K562 (cell line): ENCODE measurements around the gene EXOG. TPM values are rescaled to one million over a fixed set of nuclear protein-coding genes. Genes with fewer than 3 reads are reported as not detected.

Source experiments
- ATAC-seq: fragments of 200-7000 bp; cut with Tn5 transposase; 3 replicates; pipeline ENCODE4 v1.9.1; 2020; ENCODE audit warnings: moderate library complexity
- BruUV-seq: library from RNA; stranded (reverse); fragments of 400-500 nt; replicated peaks from 2 replicates; lab custom pipeline; 2021; lab: Mats Ljungman, UMichigan
- CTCF ChIA-PET: fragments of 300-600 bp; formaldehyde crosslinking; extraction: SDS; loops from one replicate; lab custom pipeline; 2021; ENCODE audit warnings: low intra/inter-chr PET ratio; lab: Yijun Ruan, JAX
- POLR2A ChIA-PET: fragments of 300-600, 350-650 bp; sonication (Branson Sonifier 250); formaldehyde crosslinking; extraction: SDS; loops from one replicate; lab custom pipeline; 2021; ENCODE audit warnings: antibody characterized with exemption, inconsistent platforms; lab: Yijun Ruan, JAX
- DNase-seq, 4 experiments: peaks; one replicate each; pipeline versions ENCODE4 v3.0.0 to v3.0.0-alpha.2; 2011 to 2018; ENCODE audit warnings: low spot score in 3 of 4, mixed read lengths in 3 of 4; ENCODE audit errors: extremely low read depth in 1 of 4
- FAIRE-seq: peaks from 2 replicates; lab custom pipeline; 2011; peaks lifted over from hg19 to GRCh38; lab: Jason Lieb, UNC
- H2AFZ ChIP-seq: 2 replicates; pipeline ENCODE4 v1.6.0; 2011; ENCODE audit warnings: low read depth, low read length, control low read depth, inconsistent platforms
- H3K27ac ChIP-seq: fragments of 200-600 bp; 3 replicates; pipeline ENCODE4 v1.8.0; 2011; ENCODE audit warnings: low read depth, mild to moderate bottlenecking, control low read depth, inconsistent platforms, low read length, moderate library complexity, mixed read lengths; ENCODE audit errors: extremely low read depth
- H3K27me3 ChIP-seq, 2 experiments: fragments of 300-600 bp in 1 of 2; 2 replicates in 1 of 2; 3 replicates in 1 of 2; pipeline versions ENCODE4 v1.6.0 to v1.8.0; 2011; ENCODE audit warnings: inconsistent platforms in 2 of 2, low read length in 2 of 2, mild to moderate bottlenecking in 1 of 2, mixed read lengths in 1 of 2, moderate library complexity in 1 of 2; ENCODE audit not compliant: control insufficient read depth in 2 of 2, insufficient read depth in 2 of 2
- H3K36me3 ChIP-seq: fragments of 300-600 bp; 3 replicates; pipeline ENCODE4 v1.8.0; 2011; ENCODE audit warnings: mild to moderate bottlenecking, low read length, inconsistent platforms; ENCODE audit not compliant: control insufficient read depth, insufficient read depth
- H3K4me1 ChIP-seq, 2 experiments: fragments of 200-600 bp in 1 of 2; replicated peaks in 1 of 2; 2 replicates in 1 of 2; 3 replicates in 1 of 2; pipeline versions ENCODE4 v1.5.1 to v1.8.0; 2011; ENCODE audit warnings: inconsistent platforms in 2 of 2, low read length in 2 of 2, mild to moderate bottlenecking in 1 of 2, mixed read lengths in 1 of 2, moderate library complexity in 1 of 2; ENCODE audit not compliant: control insufficient read depth in 2 of 2, insufficient read depth in 2 of 2
- H3K4me2 ChIP-seq: 2 replicates; pipeline ENCODE4 v1.6.1; 2011; ENCODE audit warnings: low read length, control low read depth, inconsistent platforms, mixed read lengths; ENCODE audit not compliant: insufficient read depth
- H3K4me3 ChIP-seq: fragments of 200-600 bp; sonication (generic), shearing (Covaris generic); 2 replicates; pipeline ENCODE4 v1.5.1; 2016; ENCODE audit warnings: control low read depth, inconsistent platforms
- H3K79me2 ChIP-seq: fragments of 200-600 bp; 3 replicates; pipeline ENCODE4 v1.8.0; 2011; ENCODE audit warnings: low read length, inconsistent platforms; ENCODE audit not compliant: control insufficient read depth, insufficient read depth
- H3K9ac ChIP-seq, 2 experiments: 2 replicates each; pipeline versions ENCODE4 v1.6.0 to v1.6.1; 2011; ENCODE audit warnings: low read depth in 2 of 2, low read length in 2 of 2, control low read depth in 1 of 2, inconsistent platforms in 1 of 2, mild to moderate bottlenecking in 1 of 2, mixed read lengths in 1 of 2; ENCODE audit not compliant: insufficient read depth in 1 of 2
- H3K9me1 ChIP-seq: one replicate; pipeline ENCODE4 v1.6.0; 2011; ENCODE audit warnings: inconsistent platforms, mild to moderate bottlenecking, low read length, moderate library complexity; ENCODE audit not compliant: control insufficient read depth, insufficient read depth
- H3K9me3 ChIP-seq: replicated peaks from 2 replicates; pipeline ENCODE4 v1.5.1; 2011; ENCODE audit warnings: low read depth, low read length, inconsistent platforms; ENCODE audit not compliant: control insufficient read depth, insufficient read depth
- H4K20me1 ChIP-seq: replicated peaks from 2 replicates; pipeline ENCODE4 v1.6.1; 2011; ENCODE audit warnings: low read length, inconsistent platforms, mixed read lengths; ENCODE audit not compliant: control insufficient read depth, insufficient read depth
- ATF2 ChIP-seq: sonication (generic); formaldehyde crosslinking; IDR thresholded peaks from 2 replicates; pipeline ENCODE4 v1.8.1; 2022; ENCODE audit warnings: missing genetic modification reagents
- BACH1 ChIP-seq: fragments of 200-800 bp; sonication (Bioruptor generic); IDR thresholded peaks from 2 replicates; pipeline ENCODE4 v1.6.1; 2016; ENCODE audit warnings: missing genetic modification characterization, missing compliant biosample characterization
- CGGBP1 ChIP-seq: fragments of 250-450 bp; sonication (Bioruptor Pico); IDR thresholded peaks from 2 replicates; pipeline ENCODE4 v1.9.0; 2021; ENCODE audit warnings: mild to moderate bottlenecking
- E2F8 ChIP-seq: fragments of 450-650 bp; IDR thresholded peaks from 2 replicates; pipeline ENCODE4 v1.7.1; 2018; ENCODE audit warnings: mild to moderate bottlenecking, low read depth; ENCODE audit not compliant: partially characterized antibody
- EGR1 ChIP-seq: fragments of 450-650 bp; conservative IDR thresholded peaks from 2 replicates; pipeline ENCODE4 v1.6.1; 2017; ENCODE audit warnings: mild to moderate bottlenecking
- EP400 ChIP-seq: fragments of 450-650 bp; IDR thresholded peaks from 2 replicates; pipeline ENCODE4 v1.6.1; 2017; ENCODE audit warnings: antibody characterized with exemption, mild to moderate bottlenecking, moderate library complexity
- GTF2F1 ChIP-seq: IDR thresholded peaks from 2 replicates; pipeline ENCODE4 v1.6.1; 2011; ENCODE audit warnings: low read depth, low read length, improper control_type of control experiment
- IRF9 ChIP-seq: fragments of 450-650 bp; IDR thresholded peaks from 2 replicates; pipeline ENCODE4 v1.6.1; 2016; ENCODE audit warnings: missing biosample characterization, missing genetic modification characterization
- RBM17 ChIP-seq: fragments of 200-400 bp; formaldehyde crosslinking; IDR thresholded peaks from 2 replicates; pipeline ENCODE4 v1.6.1; 2017; ENCODE audit warnings: low read depth, mild to moderate bottlenecking, low read length, borderline replicate concordance
- STAT5A ChIP-seq: IDR thresholded peaks from 2 replicates; pipeline ENCODE4 v1.6.1; 2012; ENCODE audit warnings: low read length, inconsistent platforms, borderline replicate concordance
- ZFP91 ChIP-seq: sonication (generic); formaldehyde crosslinking; IDR thresholded peaks from 2 replicates; pipeline ENCODE4 v1.8.0; 2022; ENCODE audit warnings: mild to moderate bottlenecking, missing genetic modification reagents
- ZNF436 ChIP-seq: fragments of 250-450, 450-650 bp; sonication (Bioruptor Pico); formaldehyde crosslinking; IDR thresholded peaks from 2 replicates; pipeline ENCODE4 v1.7.0; 2020; ENCODE audit warnings: mild to moderate bottlenecking
- WGBS: fragments of 100-300 bp; shearing (Covaris generic); methylation state at CpG from one replicate; pipeline ENCODE4 v1.1.6; 2016; ENCODE audit warnings: low coverage, mixed read lengths; ENCODE audit not compliant: insufficient coverage; ENCODE audit errors: missing lambda C conversion rate; 5-methylcytosine and 5-hydroxymethylcytosine counted together
- in situ Hi-C: fragments of 300-500 bp; cut with MboI; formaldehyde crosslinking; loops from 4 replicates; pipeline ENCODE4 v1.15.0; 2018; ENCODE audit warnings: inconsistent platforms, mixed read lengths
- intact Hi-C: fragments of 100-400 bp; cut with micrococcal nuclease; formaldehyde crosslinking; loops from 2 replicates; pipeline ENCODE4 v1.14.2; 2022
- polyA plus RNA-seq, 8 experiments: library from polyadenylated mRNA; depleted of rRNA in 4 of 8; stranded (reverse) in 5 of 8; unstranded in 3 of 8; fragments of >200 nt; fragmentation: Nextera tagmentation in 2 of 8; fragmentation: Illumina TruSeq in 1 of 8; extraction: Ambion mirVana in 2 of 8; extraction: Trizol in 1 of 8; gene quantifications; 2 replicates each; pipeline versions ENCODE4 v1.2.1 to v1.2.3, GENCODE V29; 2011 to 2014; ENCODE audit warnings: inconsistent platforms in 1 of 8, missing spikeins in 1 of 8
- total RNA-seq, 7 experiments: library from RNA; depleted of rRNA in 6 of 7; stranded (reverse); fragments of >200 nt in 6 of 7; fragmentation: Illumina TruSeq in 2 of 7; extraction: Trizol in 2 of 7; gene quantifications; 2 replicates each; pipeline versions ENCODE4 v1.2.1 to v1.2.3, GENCODE V29; 2011 to 2021; ENCODE audit warnings: low replicate concordance in 1 of 7
- TF ChIP-seq, protein P1 (sequence below): sonication (generic); formaldehyde crosslinking; IDR thresholded peaks from 2 replicates; pipeline ENCODE4 v1.8.0; 2022; ENCODE audit warnings: mild to moderate bottlenecking, missing genetic modification reagents, borderline replicate concordance

EXOG gene
- total and polyA plus RNA-seq, 9 of the 15 experiments (the other 6 are each of a cell fraction or from before 2014, with no cell fraction given): 10.8 to 21.7 (median 14.8) TPM

GRCh38 chr3:38480930-38481329, 15.2 kb upstream of the EXOG start:
- H3K9me1 ChIP-seq: no peaks in the 10 kb centered on the region
- no peak overlapping the region for H3K4me3 ChIP-seq
- H3K4me1 ChIP-seq: peaks cover 0 to 3% of the 10 kb centered on the region in 2 experiments; a peak in 1 of 5 replicates
- ATAC-seq (no peak), DNase-seq (no peak), FAIRE-seq (no peak)
- in situ Hi-C loops: no loop called here
- peaks cover 51% of the 10 kb centered on the region; the same call in 2 of the 3 replicates for H3K36me3 ChIP-seq
- no peaks in the 10 kb centered on the region for H3K9me3 ChIP-seq
- CTCF ChIA-PET: no interaction called here
- intact Hi-C loops: loop anchor here (2.0 to 5.0 kb wide), 5 partner anchors 134 to 509 kb away; partner anchors contain the start of genes ACAA1, MYD88 and XYLB
- 61% methylated on average over 2 of the region's 2 CpGs for WGBS
- no peak overlapping the region for H3K4me2 ChIP-seq
- no peaks in the 10 kb centered on the region; the same call in 1 of the 2 replicates for H4K20me1 ChIP-seq
- H3K9ac ChIP-seq: no peak overlapping the region
- H3K79me2 ChIP-seq: no peaks in the 10 kb centered on the region
- no peak overlapping the region for H3K27ac ChIP-seq
- H2AFZ ChIP-seq: no peak overlapping the region
- no peaks in the 10 kb centered on the region for H3K27me3 ChIP-seq
- POLR2A ChIA-PET: interaction anchor here (1.2 to 1.3 kb wide), 3 partner anchors 9 to 12 kb away, joined by 3 to 5 read pairs (median 4); no protein-coding TSS in a partner anchor
- BruUV-seq: no TSS peak
- TF ChIP-seq IRF9 (tag) (no peak), BACH1 (tag) (no peak), ZFP91 (CRISPR knock-in tag) (no peak), CGGBP1 (CRISPR knock-in tag) (no peak), RBM17 (no peak), ZNF436 (CRISPR knock-in tag) (no peak), GTF2F1 (no peak), EP400 (no peak), ATF2 (no peak), STAT5A (no peak), E2F8 (no peak), EGR1 (no peak)
- TF ChIP-seq, protein P1, sequence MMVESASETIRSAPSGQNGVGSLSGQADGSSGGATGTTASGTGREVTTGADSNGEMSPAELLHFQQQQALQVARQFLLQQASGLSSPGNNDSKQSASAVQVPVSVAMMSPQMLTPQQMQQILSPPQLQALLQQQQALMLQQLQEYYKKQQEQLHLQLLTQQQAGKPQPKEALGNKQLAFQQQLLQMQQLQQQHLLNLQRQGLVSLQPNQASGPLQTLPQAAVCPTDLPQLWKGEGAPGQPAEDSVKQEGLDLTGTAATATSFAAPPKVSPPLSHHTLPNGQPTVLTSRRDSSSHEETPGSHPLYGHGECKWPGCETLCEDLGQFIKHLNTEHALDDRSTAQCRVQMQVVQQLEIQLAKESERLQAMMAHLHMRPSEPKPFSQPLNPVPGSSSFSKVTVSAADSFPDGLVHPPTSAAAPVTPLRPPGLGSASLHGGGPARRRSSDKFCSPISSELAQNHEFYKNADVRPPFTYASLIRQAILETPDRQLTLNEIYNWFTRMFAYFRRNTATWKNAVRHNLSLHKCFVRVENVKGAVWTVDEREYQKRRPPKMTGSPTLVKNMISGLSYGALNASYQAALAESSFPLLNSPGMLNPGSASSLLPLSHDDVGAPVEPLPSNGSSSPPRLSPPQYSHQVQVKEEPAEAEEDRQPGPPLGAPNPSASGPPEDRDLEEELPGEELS (CRISPR knock-in tag): no peak
